Muscle of arm (tissue), 12 donors: Measurements from ENCODE around the gene HAGH. TPM values are rescaled to one million over a fixed set of nuclear protein-coding genes. Genes with fewer than 3 reads are reported as not detected.

Experiments
- DNase-seq: peaks from one replicate; pipeline ENCODE4 v3.0.0-alpha.2; 2013
- polyA plus RNA-seq, 12 donors: library from polyadenylated mRNA; unstranded; fragments of 120-200 nt; gene quantifications; one replicate each; pipeline ENCODE4 v1.2.1, GENCODE V29; 2013; ENCODE audit not compliant: insufficient read length in 12 of 12

The HAGH gene
- polyA plus RNA-seq, 12 donors: 27.4 to 49.0 (median 31.7) TPM; not detected in 1

DNA sequence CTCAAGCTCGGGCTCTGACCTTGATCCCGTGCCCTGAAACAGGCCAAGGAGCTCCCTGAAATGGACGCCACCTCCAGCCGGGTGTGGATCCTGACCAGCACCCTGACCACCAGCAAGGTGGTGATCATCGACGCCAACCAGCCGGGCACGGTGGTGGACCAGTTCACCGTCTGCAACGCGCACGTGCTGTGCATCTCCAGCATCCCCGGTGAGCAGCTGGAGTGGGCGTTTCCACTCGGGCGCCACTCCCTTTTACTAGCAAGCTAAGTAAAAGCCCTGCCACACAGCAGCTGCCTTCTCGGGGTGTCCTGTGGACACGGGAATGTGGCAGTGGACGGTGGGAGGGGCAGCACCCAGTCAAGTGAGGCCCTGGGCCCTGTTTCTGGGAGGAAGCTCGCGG lies 61.7 kb downstream of the HAGH start:
- no peak for DNase-seq

DNA sequence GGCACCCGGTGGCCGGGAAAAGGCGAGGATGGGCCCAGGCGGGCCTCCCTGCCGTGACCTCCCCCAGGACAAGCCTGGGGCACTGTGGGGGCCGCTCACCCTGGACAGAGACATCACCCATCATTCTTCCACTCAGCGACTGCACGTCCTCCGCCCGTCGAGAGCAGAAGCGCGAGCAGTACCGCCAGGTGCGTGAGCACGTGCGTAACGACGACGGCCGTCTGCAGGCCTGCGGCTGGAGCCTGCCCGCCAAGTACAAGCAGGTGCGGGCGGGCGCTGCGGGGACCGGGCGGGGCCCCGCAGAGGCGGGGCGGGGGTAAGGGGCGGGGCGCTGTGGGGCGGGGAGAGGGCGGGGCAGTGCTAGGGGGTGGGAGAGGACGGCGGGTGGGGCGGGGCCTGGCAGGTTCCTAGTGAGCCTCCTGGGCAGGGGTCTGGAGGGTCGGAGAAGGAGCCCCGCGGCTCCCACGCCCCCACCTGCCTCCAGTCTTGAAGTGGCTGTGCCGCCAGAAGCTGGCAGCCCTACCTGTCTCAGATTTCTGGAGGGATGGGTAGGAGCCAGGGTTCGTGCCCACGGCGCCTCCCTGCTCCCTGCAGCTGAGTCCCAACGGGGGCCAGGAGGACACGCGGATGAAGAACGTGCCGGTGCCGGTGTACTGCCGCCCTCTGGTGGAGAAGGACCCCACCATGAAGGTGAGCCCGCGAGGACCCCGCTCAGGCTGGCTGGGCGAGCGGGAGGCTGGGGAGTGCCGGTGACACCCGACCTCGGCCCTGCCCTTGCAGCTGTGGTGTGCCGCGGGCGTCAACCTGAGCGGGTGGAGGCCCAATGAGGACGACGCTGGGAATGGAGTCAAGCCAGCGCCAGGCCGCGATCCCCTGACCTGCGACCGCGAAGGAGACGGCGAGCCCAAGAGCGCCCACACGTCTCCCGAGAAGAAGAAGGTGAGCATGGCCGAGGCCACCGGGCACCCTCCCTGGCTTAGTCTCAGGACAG lies 62.8 kb downstream of the HAGH start:
- no peak for DNase-seq

DNA sequence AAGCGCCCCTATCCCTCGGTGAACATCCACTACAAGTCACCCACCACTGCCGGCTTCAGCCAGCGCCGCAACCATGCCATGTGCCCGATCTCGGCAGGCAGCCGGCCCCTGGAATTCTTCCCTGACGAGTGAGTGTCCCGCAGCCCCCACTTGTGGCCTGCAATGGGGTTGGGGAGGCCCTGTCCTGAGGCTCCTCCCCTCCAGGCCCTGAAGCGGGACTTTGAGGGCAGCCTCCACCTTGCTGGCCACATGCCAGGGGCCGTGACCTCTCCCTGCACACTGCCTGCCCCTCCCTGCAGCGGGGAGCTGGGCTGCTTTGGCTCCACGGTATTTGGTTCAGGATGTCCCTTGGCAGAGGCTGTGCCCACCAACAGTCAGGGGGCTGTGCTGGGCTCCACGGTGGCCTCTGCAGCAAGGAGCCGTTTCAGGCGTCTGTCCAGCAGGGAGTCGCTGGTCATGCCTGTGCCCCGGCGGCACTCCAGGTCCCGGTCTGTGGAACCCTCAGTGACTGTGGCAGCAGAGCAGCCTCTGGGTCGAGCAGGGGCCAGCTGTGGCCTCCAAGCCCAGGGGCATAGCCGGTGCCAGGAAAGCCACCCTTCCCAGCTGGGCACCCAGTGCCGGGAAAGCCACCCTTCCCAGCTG lies 63.6 kb downstream of the HAGH start:
- no peak for DNase-seq

DNA sequence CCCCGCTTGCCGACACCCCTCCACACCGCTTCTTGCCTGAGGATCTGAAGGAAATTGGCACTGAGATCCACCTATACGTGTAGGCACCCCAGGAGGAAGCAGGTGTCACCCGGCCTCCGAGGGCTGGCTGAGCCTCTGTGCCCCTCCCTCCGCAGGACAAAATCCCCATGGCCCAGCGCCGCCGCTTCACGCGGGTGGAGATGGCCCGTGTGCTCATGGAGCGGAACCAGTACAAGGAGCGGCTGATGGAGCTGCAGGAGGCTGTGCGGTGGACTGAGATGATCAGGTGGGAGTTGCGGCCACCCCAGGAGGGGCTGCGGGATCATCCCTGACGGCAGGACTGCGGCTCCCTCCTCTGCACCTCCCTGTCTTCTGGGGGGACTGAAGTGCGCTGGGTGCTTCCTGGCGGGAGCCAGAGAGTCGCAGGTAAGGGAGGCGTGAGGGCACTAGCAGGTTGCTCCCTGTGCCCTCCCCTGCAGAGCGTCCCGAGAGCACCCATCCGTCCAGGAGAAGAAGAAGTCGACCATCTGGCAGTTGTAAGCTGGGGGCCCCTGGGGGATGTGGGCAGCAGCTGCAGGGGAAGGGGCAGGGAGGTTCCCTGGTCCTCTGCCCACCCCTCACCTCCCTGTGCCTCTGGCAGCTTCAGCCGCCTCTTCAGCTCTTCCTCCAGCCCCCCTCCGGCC lies 64.3 kb downstream of the HAGH start:
- no peak for DNase-seq

GRCh38 chr16:1761751-1762150 lies 64.9 kb downstream of the HAGH start:
- DNase-seq: no peak

DNA sequence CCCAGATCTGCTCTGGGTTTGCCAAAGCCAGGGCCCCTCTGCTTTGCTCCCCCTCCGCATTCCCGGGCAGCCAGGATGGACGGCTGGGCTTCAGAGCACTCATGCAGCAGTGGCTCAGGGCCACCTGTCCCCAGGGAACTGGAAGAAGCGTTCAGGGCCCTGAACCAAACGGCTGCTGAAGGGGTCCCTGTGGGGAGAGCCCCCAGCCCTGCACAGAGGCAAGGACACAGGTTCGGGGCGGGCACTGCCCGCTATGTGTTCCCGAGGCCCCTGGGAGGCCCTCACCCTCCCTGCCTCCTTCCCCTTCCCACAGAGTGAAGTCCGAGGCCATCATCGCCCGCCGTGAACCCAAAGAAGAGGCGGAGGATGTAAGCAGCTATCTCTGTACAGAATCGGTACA lies 65.7 kb downstream of the HAGH start:
- no peak for DNase-seq

DNA sequence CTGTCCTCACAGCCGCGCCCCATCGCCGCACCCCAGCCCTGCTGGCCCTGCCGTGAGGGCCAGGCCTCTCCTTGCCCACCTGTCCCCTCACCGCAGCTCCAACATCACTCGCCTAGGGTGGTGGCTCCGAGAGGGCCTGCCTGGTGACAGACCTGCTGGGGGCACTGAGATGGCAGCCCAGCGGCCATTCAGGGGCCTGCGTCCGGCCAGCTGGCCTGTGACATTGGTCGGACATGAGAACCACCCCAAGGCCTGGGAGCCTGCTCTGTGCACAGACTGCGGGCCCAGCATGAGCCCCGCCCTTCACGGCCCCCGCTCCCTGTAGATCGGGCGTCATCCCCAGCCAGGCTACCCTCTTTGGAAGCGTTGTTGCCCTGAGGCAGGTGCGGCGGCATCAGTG lies 67.1 kb downstream of the HAGH start:
- DNase-seq: no peak

GRCh38 chr16:1758923-1759322 lies 67.7 kb downstream of the HAGH start:
- no peak for DNase-seq

DNA sequence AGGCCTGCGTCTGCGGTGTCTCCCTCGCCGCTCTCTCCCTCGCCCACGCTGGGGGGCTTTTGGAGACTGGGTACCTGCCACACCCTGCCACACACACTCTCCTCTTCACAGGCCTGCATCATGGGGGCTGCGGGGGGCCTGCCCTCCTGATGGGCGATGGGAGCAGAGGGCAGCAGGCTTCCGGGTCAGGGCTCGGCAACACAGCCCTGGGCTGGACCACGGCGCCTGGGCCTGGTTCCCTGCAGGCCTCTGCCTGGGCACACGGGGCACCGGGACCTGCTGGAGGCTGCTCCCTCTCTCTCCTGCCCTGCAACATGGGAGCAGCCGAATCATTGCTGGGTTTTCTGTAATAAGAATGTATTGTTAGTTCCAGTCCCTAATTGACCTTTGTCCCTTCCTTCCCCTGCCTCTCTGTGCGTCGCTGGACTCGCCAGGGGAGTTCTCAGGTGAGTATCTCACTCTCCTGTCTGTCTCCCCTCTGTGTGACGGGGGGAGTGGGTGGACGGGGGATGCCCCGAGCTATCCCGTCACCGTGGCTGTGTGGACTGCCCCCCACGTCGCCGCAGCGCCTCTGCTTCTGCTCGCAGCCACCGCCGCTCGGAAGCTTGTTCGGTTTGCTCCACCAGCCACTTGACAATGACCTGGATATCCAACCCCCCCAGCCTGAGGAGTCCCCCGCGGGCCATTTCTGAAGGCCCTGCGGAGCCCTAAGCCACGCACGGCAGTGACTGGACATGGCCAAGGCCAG lies 68.7 kb downstream of the HAGH start:
- no peak for DNase-seq

Other genes starting within 250 kb of the HAGH start
- gene IFT140, start 214.8 kb downstream of the HAGH start, polyA plus RNA-seq: 10 to 100 TPM in 6 of 12 donors, 1 to 10 TPM in 5, not detected in 1; 7.3 to 23.5 (median 10.8) TPM
- 10 to 100 TPM in 11 of 12 donors, not detected in 1; 12.0 to 37.0 (median 14.9) TPM for gene CRAMP1, start 214.5 kb downstream of the HAGH start, polyA plus RNA-seq
- 10 to 100 TPM in 11 of 12 donors, not detected in 1; 39.0 to 67.5 (median 48.1) TPM for gene JPT2, start 148.5 kb downstream of the HAGH start, polyA plus RNA-seq
- gene MAPK8IP3, start 120.6 kb downstream of the HAGH start, polyA plus RNA-seq: 100 to 1,000 TPM in 1 of 12 donors, 10 to 100 TPM in 10, not detected in 1; 27.6 to 108 (median 42.7) TPM
- 10 to 100 TPM in 11 of 12 donors, not detected in 1; 12.3 to 40.2 (median 14.8) TPM for gene NME3, start 55.3 kb downstream of the HAGH start, polyA plus RNA-seq
- gene EME2, start 54.0 kb downstream of the HAGH start, polyA plus RNA-seq: 10 to 100 TPM in 1 of 12 donors, 1 to 10 TPM in 10, not detected in 1; 4.4 to 13.3 (median 6.4) TPM
- 10 to 100 TPM in 11 of 12 donors, not detected in 1; 31.3 to 85.2 (median 41.3) TPM for gene MRPS34, start 53.7 kb downstream of the HAGH start, polyA plus RNA-seq
- gene SPSB3, start 44.3 kb downstream of the HAGH start, polyA plus RNA-seq: 10 to 100 TPM in 11 of 12 donors, not detected in 1; 16.2 to 30.8 (median 22.0) TPM
- 10 to 100 TPM in 11 of 12 donors, not detected in 1; 30.4 to 52.7 (median 33.3) TPM for gene NUBP2, start 43.9 kb downstream of the HAGH start, polyA plus RNA-seq
- under 1 TPM in 10 of 12 donors, not detected in 2; 0.10 to 0.87 (median 0.21) TPM for gene IGFALS, start 33.1 kb downstream of the HAGH start, polyA plus RNA-seq
- gene FAHD1, start 381 bp upstream of the HAGH start, polyA plus RNA-seq: 10 to 100 TPM in 11 of 12 donors, not detected in 1; 13.6 to 24.4 (median 18.0) TPM
- 1 to 10 TPM in 2 of 12 donors, under 1 TPM in 8, not detected in 2; 0.08 to 3.0 (median 0.69) TPM for gene MEIOB, start 45.3 kb upstream of the HAGH start, polyA plus RNA-seq
- gene HS3ST6, start 91.6 kb upstream of the HAGH start, polyA plus RNA-seq: 10 to 100 TPM in 1 of 12 donors, 1 to 10 TPM in 1, under 1 TPM in 2, not detected in 8; 0.15 to 14.3 (median 2.1) TPM
- 10 to 100 TPM in 11 of 12 donors, not detected in 1; 14.2 to 50.0 (median 27.8) TPM for gene MSRB1, start 116.4 kb upstream of the HAGH start, polyA plus RNA-seq
- 10 to 100 TPM in 11 of 12 donors, not detected in 1; 12.8 to 93.9 (median 35.0) TPM for gene RPL3L, start 127.9 kb upstream of the HAGH start, polyA plus RNA-seq
- 100 to 1,000 TPM in 9 of 12 donors, 10 to 100 TPM in 2, not detected in 1; 95.8 to 145 (median 117) TPM for gene NDUFB10, start 132.7 kb upstream of the HAGH start, polyA plus RNA-seq
- gene RPS2, start 138.0 kb upstream of the HAGH start, polyA plus RNA-seq: 1,000 to 10,000 TPM; 2,162 to 3,862 (median 3,028) TPM
- gene RNF151, start 140.0 kb upstream of the HAGH start, polyA plus RNA-seq: not detected
- gene TBL3, start 145.2 kb upstream of the HAGH start, polyA plus RNA-seq: 10 to 100 TPM in 11 of 12 donors, not detected in 1; 16.7 to 31.5 (median 21.7) TPM
- 1 to 10 TPM in 3 of 12 donors, under 1 TPM in 6, not detected in 3; 0.38 to 1.4 (median 0.74) TPM for gene NOXO1, start 154.6 kb upstream of the HAGH start, polyA plus RNA-seq
- 10 to 100 TPM in 11 of 12 donors, not detected in 1; 10.9 to 40.2 (median 15.1) TPM for gene GFER, start 157.4 kb upstream of the HAGH start, polyA plus RNA-seq
- 1 to 10 TPM in 4 of 12 donors, under 1 TPM in 6, not detected in 2; 0.25 to 1.5 (median 0.86) TPM for gene SYNGR3, start 163.1 kb upstream of the HAGH start, polyA plus RNA-seq
- 10 to 100 TPM in 11 of 12 donors, not detected in 1; 13.6 to 32.2 (median 18.6) TPM for gene ZNF598, start 183.0 kb upstream of the HAGH start, polyA plus RNA-seq
- 1 to 10 TPM in 8 of 12 donors, under 1 TPM in 2, not detected in 2; 0.56 to 3.1 (median 1.5) TPM for gene NPW, start 193.0 kb upstream of the HAGH start, polyA plus RNA-seq
- gene NHERF2, start 200.1 kb upstream of the HAGH start, polyA plus RNA-seq: 10 to 100 TPM in 11 of 12 donors, not detected in 1; 26.8 to 55.1 (median 36.1) TPM
- 10 to 100 TPM in 7 of 12 donors, 1 to 10 TPM in 4, not detected in 1; 8.4 to 35.5 (median 10.6) TPM for gene NTHL1, start 221.0 kb upstream of the HAGH start, polyA plus RNA-seq
- 1,000 to 10,000 TPM in 1 of 12 donors, 100 to 1,000 TPM in 1, 10 to 100 TPM in 10; 62.0 to 1,357 (median 75.2) TPM for gene TSC2, start 221.2 kb upstream of the HAGH start, polyA plus RNA-seq